ENCODE measurements around the gene PEX26. TPM values are rescaled to one million over a fixed set of nuclear protein-coding genes. Genes with fewer than 3 reads are reported as not detected.

PEX26 gene
- total RNA-seq, 2 experiments from 2014 or later = 17.6 to 43.5 TPM

DNA sequence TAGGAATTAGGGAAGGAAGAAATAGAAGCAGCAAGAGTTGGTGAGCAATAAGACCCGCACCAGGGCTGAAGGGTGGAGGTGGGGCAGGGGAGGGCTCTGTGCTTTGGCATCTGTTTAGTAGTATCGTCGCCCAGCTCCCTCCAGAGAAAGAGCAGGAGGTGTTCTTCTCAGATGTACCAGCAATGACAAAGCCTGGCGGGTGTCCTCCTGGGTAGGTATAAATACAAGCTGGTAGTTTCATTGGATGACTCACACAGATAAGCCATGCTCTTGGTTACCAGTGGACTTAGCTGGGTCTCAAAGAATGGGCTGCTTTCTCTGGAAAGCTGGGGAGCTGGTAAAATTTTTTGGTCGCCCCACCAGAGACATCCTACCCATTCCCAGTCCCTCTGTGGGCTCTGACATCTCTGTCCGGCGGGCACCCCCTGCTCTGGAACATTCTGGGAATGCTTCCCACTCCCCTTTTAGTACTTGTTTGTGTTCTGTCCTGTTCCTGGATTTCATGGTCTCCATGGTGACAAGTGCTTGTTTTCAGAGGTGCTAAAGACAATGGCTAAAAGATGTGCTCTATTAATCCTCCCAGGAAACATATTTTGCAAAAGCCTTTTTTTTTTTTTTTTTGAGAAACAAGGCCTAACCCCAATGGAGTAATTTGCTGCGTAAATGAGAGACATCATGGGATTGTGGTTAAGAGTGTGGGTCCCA lies 17.5 kb downstream of the PEX26 start:
- DNase-seq (ENCODE audit: low spot score) = no peak
- H2AFZ ChIP-seq (ENCODE audit: low read length) = no peak overlapping the region
- H3K79me2 ChIP-seq (ENCODE audit: insufficient read depth, low read depth, low read length) = no peaks in the 10 kb centered on the region
- intact Hi-C loops (cut with micrococcal nuclease; ENCODE audit: unreplicated experiment) = no loop called here
- no TSS peak for BruUV-seq (replicated peaks)
- TF ChIP-seq, protein P1, sequence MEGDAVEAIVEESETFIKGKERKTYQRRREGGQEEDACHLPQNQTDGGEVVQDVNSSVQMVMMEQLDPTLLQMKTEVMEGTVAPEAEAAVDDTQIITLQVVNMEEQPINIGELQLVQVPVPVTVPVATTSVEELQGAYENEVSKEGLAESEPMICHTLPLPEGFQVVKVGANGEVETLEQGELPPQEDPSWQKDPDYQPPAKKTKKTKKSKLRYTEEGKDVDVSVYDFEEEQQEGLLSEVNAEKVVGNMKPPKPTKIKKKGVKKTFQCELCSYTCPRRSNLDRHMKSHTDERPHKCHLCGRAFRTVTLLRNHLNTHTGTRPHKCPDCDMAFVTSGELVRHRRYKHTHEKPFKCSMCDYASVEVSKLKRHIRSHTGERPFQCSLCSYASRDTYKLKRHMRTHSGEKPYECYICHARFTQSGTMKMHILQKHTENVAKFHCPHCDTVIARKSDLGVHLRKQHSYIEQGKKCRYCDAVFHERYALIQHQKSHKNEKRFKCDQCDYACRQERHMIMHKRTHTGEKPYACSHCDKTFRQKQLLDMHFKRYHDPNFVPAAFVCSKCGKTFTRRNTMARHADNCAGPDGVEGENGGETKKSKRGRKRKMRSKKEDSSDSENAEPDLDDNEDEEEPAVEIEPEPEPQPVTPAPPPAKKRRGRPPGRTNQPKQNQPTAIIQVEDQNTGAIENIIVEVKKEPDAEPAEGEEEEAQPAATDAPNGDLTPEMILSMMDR (conservative IDR thresholded peaks at IDR 0.05; ENCODE audit: low read length) = no peak
- no peak for TF ChIP-seq EZH2phosphoT487 (IDR thresholded peaks at IDR 0.05; ENCODE audit: borderline replicate concordance, low read depth, low read length)
- H3K27ac ChIP-seq (ENCODE audit: low read depth, low read length, poor library complexity, severe bottlenecking) = no peak overlapping the region
- H3K9me2 ChIP-seq (ENCODE audit: insufficient read depth, low read length) = no peaks in the 10 kb centered on the region
- H3K4me2 ChIP-seq (ENCODE audit: low read length) = no peak overlapping the region
- H3K36me3 ChIP-seq (ENCODE audit: insufficient read depth, low read length) = peaks cover 71% of the 10 kb centered on the region
- ChIA-PET CTCF (ENCODE audit: unreplicated experiment) (no interaction called here), POLR2A (interaction anchor here (0.7 kb wide), 1 partner anchor 13 kb away, joined by 3 read pairs; no protein-coding TSS in a partner anchor)
- H4K20me1 ChIP-seq (ENCODE audit: insufficient read depth, low read length) = no peaks in the 10 kb centered on the region
- H3K9me3 ChIP-seq (ENCODE audit: low read length) = no peaks in the 10 kb centered on the region
- H3K4me1 ChIP-seq (ENCODE audit: insufficient read depth, low read length, poor library complexity, severe bottlenecking) = no peaks in the 10 kb centered on the region
- H3K4me3 ChIP-seq (ENCODE audit: low read depth, low read length, poor library complexity, severe bottlenecking) = no peak overlapping the region

DNA sequence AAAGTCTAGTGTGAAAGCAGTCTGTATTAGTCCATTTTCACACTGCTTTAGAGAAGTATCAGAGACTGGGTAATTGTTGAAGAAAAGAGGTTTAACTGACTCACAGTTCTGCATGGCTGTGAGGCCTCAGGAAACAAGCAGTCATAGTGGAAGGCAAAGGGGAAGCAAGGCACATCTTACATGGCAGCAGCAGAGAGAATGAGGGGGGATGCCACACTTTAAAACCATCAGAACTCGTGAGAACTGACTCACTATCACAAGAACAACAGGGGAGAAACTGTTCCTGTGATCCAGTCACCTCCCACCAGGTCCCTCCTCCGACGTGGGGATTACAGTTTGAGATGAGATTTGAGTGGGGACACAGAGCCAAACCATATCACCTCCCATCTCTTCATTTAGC lies 19.0 kb downstream of the PEX26 start:
- ChIA-PET POLR2A (no interaction called here), CTCF (ENCODE audit: unreplicated experiment) (no interaction called here)
- peaks cover 71% of the 10 kb centered on the region for H3K36me3 ChIP-seq (ENCODE audit: insufficient read depth, low read length)
- H3K79me2 ChIP-seq (ENCODE audit: insufficient read depth, low read depth, low read length) = no peaks in the 10 kb centered on the region
- H3K4me1 ChIP-seq (ENCODE audit: insufficient read depth, low read length, poor library complexity, severe bottlenecking) = no peaks in the 10 kb centered on the region
- intact Hi-C loops (cut with micrococcal nuclease; ENCODE audit: unreplicated experiment) = no loop called here
- H3K9me2 ChIP-seq (ENCODE audit: insufficient read depth, low read length) = no peaks in the 10 kb centered on the region
- H3K9me3 ChIP-seq (ENCODE audit: low read length) = no peaks in the 10 kb centered on the region
- no TSS peak for BruUV-seq (replicated peaks)
- no peak overlapping the region for H3K27ac ChIP-seq (ENCODE audit: low read depth, low read length, poor library complexity, severe bottlenecking)
- no peak overlapping the region for H3K4me3 ChIP-seq (ENCODE audit: low read depth, low read length, poor library complexity, severe bottlenecking)
- no peak overlapping the region for H2AFZ ChIP-seq (ENCODE audit: low read length)
- no peaks in the 10 kb centered on the region for H4K20me1 ChIP-seq (ENCODE audit: insufficient read depth, low read length)
- TF ChIP-seq, protein P1 (conservative IDR thresholded peaks at IDR 0.05; ENCODE audit: low read length) = no peak
- TF ChIP-seq EZH2phosphoT487 (IDR thresholded peaks at IDR 0.05; ENCODE audit: borderline replicate concordance, low read depth, low read length) = no peak
- no peak for DNase-seq (ENCODE audit: low spot score)
- no peak overlapping the region for H3K4me2 ChIP-seq (ENCODE audit: low read length)

DNA sequence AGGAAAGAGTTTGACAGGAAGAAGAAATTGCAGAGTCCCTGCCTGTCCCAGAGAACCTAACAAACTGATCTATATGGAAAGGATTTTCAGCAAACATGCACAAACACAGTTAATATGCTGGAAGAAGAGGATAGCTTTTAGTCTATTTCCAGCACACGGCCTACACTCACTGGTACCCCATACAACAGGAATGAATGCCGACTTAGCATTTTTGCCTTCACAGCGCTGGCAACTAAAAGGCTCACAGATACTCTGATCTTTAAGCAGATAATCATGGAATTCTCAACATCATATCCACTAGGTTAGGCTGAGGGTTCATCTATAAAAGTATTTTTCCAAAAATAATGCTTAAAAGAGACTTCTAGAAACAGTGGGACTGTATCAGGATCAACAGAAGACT lies 23.0 kb downstream of the PEX26 start:
- Histone ChIP-seq H3K9me3 (ENCODE audit: low read length) (peaks cover 5% of the 10 kb centered on the region; the same call in 1 of the 2 replicates), H2AFZ (ENCODE audit: low read length) (no peak overlapping the region), H3K27ac (ENCODE audit: low read depth, low read length, poor library complexity, severe bottlenecking) (no peak overlapping the region), H4K20me1 (ENCODE audit: insufficient read depth, low read length) (no peaks in the 10 kb centered on the region), H3K4me3 (ENCODE audit: low read depth, low read length, poor library complexity, severe bottlenecking) (no peak overlapping the region), H3K4me2 (ENCODE audit: low read length) (no peak overlapping the region), H3K79me2 (ENCODE audit: insufficient read depth, low read depth, low read length) (no peaks in the 10 kb centered on the region), H3K4me1 (ENCODE audit: insufficient read depth, low read length, poor library complexity, severe bottlenecking) (no peaks in the 10 kb centered on the region), H3K9me2 (ENCODE audit: insufficient read depth, low read length) (no peaks in the 10 kb centered on the region), H3K36me3 (ENCODE audit: insufficient read depth, low read length) (peaks cover 47% of the 10 kb centered on the region)
- ChIA-PET CTCF (ENCODE audit: unreplicated experiment) (no interaction called here), POLR2A (no interaction called here)
- intact Hi-C loops (cut with micrococcal nuclease; ENCODE audit: unreplicated experiment) = no loop called here
- no TSS peak for BruUV-seq (replicated peaks)
- DNase-seq (ENCODE audit: low spot score) = no peak
- TF ChIP-seq, protein P1 (conservative IDR thresholded peaks at IDR 0.05; ENCODE audit: low read length) = no peak
- no peak for TF ChIP-seq EZH2phosphoT487 (IDR thresholded peaks at IDR 0.05; ENCODE audit: borderline replicate concordance, low read depth, low read length)
